Mucosa of stomach (tissue), 1 donor: ENCODE measurements around the gene RASEF.
"Not testable (repeated sequence)": the region's sequence is repeated elsewhere in the genome, so short reads cannot be mapped to it uniquely, and the experiment has no call there.

Experiments
- H3K27me3 ChIP-seq: one replicate; pipeline ENCODE4 v1.7.0; 2013; ENCODE audit warnings: mild to moderate bottlenecking, low read length; ENCODE audit not compliant: control insufficient read depth, insufficient read depth
- H3K36me3 ChIP-seq: one replicate; pipeline ENCODE4 v1.7.0; 2013; ENCODE audit warnings: low read length; ENCODE audit not compliant: control insufficient read depth, insufficient read depth
- H3K4me1 ChIP-seq: one replicate; pipeline ENCODE4 v1.7.0; 2013; ENCODE audit warnings: mild to moderate bottlenecking, low read length; ENCODE audit not compliant: control insufficient read depth, insufficient read depth
- H3K4me3 ChIP-seq: one replicate; pipeline ENCODE4 v1.7.0; 2013; ENCODE audit warnings: low read length
- H3K9ac ChIP-seq: one replicate; pipeline ENCODE4 v1.7.0; 2013; ENCODE audit warnings: mild to moderate bottlenecking, low read length, moderate library complexity
- H3K9me3 ChIP-seq: one replicate; pipeline ENCODE4 v1.7.0; 2013; ENCODE audit warnings: mild to moderate bottlenecking, low read length, moderate library complexity; ENCODE audit not compliant: control insufficient read depth
- donor health status: Pancreatic carcinoma.

The RASEF gene

DNA sequence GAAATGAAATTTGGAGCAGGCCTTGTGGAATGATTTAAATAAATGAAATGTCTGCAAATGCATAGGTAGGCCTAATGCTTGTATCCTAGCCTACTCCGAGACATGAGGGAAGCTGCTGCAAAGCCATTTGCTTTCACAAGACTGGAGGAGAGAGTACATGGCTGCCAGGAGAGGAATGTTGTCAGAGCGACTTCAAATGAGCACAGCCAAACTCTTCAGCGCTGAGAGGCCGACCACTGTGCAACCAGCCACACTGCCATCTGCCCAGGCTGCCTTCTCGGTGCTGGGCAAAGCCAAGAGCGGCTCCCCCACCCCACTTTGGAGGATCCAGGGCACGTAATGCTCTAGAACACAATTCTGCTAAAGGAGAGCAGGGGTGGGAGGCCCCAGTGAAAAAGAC lies 122.6 kb downstream of the RASEF start:
- H3K27me3 ChIP-seq: no peaks in the 10 kb centered on the region
- H3K36me3 ChIP-seq: no peaks in the 10 kb centered on the region
- no peak overlapping the region for H3K9ac ChIP-seq
- no peaks in the 10 kb centered on the region for H3K9me3 ChIP-seq
- no peak overlapping the region for H3K4me3 ChIP-seq
- peaks cover 7% of the 10 kb centered on the region for H3K4me1 ChIP-seq

DNA sequence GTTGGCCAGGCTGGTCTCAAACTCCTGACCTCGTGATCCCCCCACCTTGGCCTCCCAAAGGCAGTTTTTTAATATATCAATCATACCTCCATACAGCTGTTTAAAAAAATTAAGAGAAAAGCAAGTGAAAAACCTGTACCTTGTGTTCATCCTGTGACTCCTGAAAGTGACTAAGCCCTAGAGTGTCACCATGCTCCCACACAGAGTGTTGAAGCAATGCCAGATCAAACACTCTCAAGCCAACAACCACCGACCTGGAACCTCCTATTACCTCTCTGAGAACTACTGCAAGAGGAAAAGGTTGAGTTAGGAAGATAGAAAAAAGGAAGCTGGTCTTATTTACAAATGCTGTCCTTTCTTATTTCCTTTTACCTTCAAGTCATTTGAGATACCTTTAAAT lies 123.5 kb downstream of the RASEF start:
- Histone ChIP-seq H3K4me3 (no peak overlapping the region), H3K4me1 (peaks cover 13% of the 10 kb centered on the region), H3K27me3 (no peaks in the 10 kb centered on the region), H3K9ac (no peak overlapping the region), H3K9me3 (no peaks in the 10 kb centered on the region), H3K36me3 (no peaks in the 10 kb centered on the region)

DNA sequence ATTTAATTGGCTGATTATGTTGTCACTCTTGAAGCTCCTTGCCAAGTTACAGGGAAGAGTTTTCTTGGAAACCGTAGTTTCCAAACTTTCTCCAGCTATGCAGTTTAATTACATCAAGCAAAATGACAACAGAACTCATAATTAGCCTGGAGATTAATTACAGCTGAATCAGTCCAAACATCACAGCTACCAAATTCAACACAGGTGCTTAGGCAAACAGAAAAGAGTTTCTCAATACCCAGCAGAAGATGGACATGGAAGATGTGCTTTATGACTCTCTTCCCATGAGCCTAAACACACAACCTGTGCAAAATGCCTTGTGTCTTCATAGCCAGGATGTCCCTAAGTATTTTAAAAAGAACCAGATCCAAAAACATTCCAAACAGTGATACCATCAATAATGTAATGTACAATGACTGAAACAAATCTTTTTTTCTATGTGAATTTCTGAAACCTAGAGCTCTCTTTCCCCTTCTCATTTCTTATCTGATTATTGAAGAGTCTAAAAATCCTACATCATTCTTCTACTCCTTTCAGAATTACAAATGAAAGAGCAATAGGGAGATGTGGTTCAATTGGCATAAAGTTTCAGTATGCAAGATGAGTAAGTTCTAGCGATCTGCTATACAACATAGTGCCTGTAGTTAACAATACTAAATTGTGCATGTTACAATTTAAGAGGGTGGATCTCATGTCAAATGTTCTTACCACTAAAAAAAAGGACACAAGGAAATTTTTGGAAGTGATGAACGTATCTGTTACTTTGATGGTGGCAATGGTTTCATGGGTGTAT lies 124.3 kb downstream of the RASEF start:
- no peaks in the 10 kb centered on the region for H3K9me3 ChIP-seq
- H3K4me1 ChIP-seq: peaks cover 13% of the 10 kb centered on the region
- no peak overlapping the region for H3K4me3 ChIP-seq
- H3K9ac ChIP-seq: no peak overlapping the region
- H3K36me3 ChIP-seq: no peaks in the 10 kb centered on the region
- no peaks in the 10 kb centered on the region for H3K27me3 ChIP-seq

DNA sequence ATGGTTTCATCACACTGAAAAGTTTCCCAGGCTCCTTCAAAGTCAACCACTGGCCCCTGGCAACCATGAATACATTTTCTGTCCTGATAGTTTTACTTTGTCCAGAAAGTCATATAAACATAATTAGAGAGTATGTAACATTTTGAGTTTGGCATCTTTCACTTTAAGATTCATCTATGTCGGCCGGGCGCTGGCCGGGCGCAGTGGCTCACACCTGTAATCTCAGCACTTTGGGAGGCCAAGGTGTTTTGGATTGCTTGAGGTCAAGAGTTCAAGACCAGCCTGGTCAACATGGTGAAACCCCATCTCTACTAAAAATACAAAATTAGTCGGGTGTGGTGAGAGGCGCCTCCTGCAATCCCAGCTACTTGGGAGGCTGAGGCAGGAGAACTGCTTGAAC lies 126.4 kb downstream of the RASEF start:
- not testable (repeated sequence) for H3K27me3 ChIP-seq, H3K9ac ChIP-seq, H3K36me3 ChIP-seq, H3K4me3 ChIP-seq, H3K9me3 ChIP-seq
- peaks cover 13% of the 10 kb centered on the region for H3K4me1 ChIP-seq

GRCh38 chr9:82934949-82935348 lies 128.0 kb downstream of the RASEF start:
- H3K36me3 ChIP-seq: no peaks in the 10 kb centered on the region
- no peaks in the 10 kb centered on the region for H3K9me3 ChIP-seq
- no peaks in the 10 kb centered on the region for H3K27me3 ChIP-seq
- no peak overlapping the region for H3K9ac ChIP-seq
- H3K4me3 ChIP-seq: no peak overlapping the region
- H3K4me1 ChIP-seq: peaks cover 13% of the 10 kb centered on the region

DNA sequence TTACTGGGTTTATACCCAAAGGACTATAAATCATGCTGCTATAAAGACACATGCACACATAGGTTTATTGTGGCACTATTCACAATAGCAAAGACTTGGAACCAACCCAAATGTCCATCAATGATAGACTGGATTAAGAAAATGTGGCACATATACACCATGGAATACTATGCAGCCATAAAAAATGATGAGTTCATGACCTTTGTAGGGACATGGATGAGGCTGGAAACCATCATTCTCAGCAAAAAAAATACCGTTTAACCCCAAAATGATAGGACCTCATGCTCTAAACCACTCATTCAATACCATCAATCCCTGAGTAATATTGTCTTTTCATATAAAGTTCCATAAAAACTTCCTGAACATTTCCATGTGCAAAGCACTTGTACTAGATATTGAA lies 128.9 kb downstream of the RASEF start:
- H3K4me3 ChIP-seq, H3K9ac ChIP-seq, H3K4me1 ChIP-seq, H3K27me3 ChIP-seq, H3K36me3 ChIP-seq, H3K9me3 ChIP-seq: not testable (repeated sequence)

GRCh38 chr9:82930116-82930515 lies 132.8 kb downstream of the RASEF start:
- Histone ChIP-seq H3K9ac (no peak overlapping the region), H3K27me3 (no peaks in the 10 kb centered on the region), H3K36me3 (no peaks in the 10 kb centered on the region), H3K4me3 (no peak overlapping the region), H3K9me3 (no peaks in the 10 kb centered on the region), H3K4me1 (peaks cover 6% of the 10 kb centered on the region)
